NCI-H82 treated with DMSO at 0.1 percent for 48 hours (cell line): Measurements from ENCODE around the gene SLC25A11.
"Not testable (repeated sequence)": the region's sequence is repeated elsewhere in the genome, so short reads cannot be mapped to it uniquely, and the experiment has no call there.

Experiments
- DNase-seq: peaks from one replicate; lab custom pipeline; 2025; ENCODE audit not compliant: unreplicated experiment; lab: John Stamatoyannopoulos, UW

The SLC25A11 gene

DNA sequence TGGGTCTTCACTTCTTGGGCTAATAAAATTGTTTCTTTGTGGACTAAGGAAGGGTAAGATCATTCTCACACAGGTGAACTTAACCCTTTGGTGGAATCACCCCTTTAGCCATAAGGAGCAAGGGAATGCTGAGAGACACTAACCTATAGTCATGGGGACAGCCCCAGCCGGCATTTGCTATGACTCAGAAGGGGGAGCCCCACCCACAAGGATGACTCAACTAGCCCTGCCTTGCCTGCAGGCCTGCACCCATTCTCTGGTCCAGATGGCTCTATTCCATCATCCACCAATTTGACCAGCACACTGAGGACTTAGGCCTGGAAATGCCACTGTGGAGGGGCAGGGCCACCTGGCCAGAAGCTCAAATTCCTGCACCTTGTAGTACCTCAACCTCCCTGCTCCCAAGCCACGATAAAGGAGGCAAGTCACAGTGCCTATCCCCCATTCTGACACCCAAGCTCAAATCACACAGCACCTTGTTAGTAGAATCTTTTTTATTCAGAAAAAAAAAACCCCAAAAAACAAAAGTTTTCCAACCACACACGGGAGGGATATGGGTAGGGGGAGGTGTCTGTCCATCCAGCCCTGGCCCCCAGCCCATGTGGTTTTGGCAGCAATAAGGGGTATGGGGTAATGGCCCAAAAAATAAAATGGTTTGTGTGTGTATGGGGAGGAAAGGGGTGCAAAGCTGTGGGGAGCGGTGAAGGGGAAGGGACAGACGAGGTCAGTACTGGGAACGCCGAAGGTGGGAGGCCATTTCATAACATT lies 5.5 kb upstream of the SLC25A11 start:
- DNase-seq = no peak

DNA sequence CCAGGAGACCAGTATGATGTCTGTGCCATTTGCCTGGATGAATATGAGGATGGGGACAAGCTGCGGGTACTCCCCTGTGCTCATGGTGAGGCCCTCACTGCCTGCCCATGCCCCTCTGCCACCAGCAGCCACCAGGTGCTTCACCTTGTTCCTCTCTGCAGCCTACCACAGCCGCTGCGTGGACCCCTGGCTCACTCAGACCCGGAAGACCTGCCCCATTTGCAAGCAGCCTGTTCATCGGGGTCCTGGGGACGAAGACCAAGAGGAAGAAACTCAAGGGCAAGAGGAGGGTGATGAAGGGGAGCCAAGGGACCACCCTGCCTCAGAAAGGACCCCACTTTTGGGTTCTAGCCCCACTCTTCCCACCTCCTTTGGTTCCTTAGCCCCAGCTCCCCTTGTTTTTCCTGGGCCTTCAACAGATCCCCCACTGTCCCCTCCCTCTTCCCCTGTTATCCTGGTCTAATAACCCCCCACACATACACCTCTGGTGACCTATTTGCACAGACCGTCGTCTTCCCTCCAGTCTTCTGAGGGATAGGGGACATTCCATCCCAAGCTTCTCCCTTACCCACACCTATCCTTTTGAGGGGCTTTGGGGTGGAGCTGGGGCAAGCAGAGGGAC lies 4.8 kb upstream of the SLC25A11 start:
- no peak for DNase-seq

DNA sequence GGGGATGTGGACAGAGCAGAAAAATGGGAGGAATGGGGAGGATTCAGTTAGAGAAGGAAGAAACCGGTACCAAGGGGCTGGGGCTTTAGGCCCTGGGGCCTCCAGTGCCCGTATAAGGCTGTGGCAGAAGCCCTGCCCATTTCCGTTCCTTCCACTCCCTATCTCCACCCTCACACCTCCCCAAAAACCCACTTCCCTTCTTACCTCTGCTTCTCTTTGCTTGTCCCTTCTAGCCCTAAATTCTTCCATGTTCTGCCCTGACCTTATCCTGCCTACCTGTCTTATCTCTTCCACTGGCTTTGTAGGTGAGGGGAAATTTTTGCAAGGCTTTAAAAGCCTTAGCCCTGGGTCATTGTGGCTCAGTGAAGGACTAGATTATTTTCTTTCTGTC lies 4.3 kb upstream of the SLC25A11 start:
- DNase-seq = no peak

DNA sequence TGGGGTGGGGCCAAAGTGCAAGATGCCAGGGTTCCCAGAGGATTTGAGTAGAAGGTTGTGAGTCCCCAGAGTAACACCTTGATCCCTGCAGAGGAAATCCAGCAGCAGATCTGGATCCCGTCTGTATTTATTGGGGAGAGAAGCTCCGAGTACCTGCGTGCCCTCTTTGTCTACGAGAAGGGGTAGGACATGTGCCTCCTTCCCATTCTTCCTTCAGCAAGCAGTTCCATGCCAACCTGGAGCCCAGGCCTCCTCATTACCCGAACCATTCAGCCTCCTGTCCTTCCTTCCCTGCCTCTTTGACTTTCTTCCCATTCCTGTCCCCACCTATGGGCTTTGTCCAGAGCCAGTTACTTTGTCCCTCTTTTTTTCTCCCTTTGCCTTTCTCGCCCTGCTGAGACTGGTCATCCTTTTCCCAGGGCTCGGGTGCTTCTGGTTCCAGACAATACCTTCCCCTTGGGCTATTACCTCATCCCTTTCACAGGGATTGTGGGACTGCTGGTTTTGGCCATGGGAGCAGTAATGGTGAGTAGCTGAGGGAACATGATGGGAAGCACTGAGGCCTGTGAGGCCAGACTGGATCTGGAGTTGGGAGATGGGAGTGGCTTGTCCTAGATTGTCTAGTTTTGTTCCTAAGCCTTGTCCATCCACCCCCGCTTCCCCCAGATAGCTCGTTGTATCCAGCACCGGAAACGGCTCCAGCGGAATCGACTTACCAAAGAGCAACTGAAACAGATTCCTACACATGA lies 3.1 kb upstream of the SLC25A11 start:
- no peak for DNase-seq

DNA sequence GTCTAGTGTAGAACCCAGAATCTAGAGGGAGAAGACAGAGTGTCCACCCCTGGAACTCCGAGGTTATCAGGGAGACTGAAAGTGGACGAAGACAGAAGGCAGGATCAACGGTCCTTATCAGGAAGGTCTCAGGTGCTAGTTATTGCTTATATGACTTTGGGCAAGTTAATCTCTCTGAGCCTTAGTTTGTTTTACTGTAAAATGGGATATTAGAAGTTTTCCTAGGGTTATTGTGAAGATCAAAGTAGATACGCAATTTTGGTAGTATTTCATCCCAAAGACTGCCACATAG lies 1.4 kb upstream of the SLC25A11 start:
- DNase-seq = no peak

DNA sequence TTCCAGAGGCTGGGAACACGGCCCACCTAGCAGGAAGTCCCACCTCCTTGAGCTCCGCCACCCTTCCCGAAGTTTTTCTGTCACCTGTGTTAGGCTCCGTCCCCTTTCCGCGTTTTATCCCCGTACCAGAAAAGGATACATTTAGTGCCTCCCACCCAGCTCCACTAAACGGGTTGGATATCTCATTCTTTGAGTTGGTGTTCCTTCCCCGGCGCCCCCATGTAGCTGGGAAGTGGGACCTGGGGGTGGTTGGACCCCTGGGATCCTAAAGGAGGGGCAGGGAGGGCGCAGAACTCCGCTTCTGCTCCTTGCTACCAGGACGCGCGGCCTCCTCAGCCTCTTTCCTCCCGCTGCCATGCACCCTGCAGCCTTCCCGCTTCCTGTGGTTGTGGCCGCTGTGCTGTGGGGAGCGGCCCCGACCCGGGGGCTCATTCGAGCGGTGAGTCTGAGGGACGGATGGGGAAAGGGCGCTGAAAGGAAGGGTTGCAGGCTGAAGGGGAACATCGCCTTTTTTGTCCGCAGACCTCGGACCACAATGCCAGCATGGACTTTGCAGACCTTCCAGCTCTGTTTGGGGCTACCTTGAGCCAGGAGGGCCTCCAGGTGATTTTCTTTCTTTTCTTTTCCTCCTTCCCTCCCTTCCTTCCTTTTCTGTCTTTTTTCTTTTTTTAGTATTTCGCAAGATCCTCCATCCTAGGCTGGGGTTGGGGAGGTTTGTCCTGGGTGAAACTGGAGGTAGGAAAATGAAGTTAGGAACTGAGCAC lies 891 bp upstream of the SLC25A11 start:
- DNase-seq = no peak

DNA sequence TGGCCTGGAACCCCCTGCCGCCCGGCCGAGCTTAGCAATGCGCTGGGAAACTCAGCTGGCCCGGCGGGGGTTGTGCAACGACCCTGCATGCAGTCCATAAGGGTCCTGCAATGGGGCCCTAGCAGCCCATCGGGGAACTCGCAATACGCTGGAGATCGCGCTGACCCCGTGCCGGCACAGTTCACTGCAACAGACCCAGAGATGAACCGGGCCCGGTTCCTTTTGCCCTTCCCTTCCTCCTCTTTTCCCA lies 375 bp downstream of the SLC25A11 start:
- DNase-seq = no peak

DNA sequence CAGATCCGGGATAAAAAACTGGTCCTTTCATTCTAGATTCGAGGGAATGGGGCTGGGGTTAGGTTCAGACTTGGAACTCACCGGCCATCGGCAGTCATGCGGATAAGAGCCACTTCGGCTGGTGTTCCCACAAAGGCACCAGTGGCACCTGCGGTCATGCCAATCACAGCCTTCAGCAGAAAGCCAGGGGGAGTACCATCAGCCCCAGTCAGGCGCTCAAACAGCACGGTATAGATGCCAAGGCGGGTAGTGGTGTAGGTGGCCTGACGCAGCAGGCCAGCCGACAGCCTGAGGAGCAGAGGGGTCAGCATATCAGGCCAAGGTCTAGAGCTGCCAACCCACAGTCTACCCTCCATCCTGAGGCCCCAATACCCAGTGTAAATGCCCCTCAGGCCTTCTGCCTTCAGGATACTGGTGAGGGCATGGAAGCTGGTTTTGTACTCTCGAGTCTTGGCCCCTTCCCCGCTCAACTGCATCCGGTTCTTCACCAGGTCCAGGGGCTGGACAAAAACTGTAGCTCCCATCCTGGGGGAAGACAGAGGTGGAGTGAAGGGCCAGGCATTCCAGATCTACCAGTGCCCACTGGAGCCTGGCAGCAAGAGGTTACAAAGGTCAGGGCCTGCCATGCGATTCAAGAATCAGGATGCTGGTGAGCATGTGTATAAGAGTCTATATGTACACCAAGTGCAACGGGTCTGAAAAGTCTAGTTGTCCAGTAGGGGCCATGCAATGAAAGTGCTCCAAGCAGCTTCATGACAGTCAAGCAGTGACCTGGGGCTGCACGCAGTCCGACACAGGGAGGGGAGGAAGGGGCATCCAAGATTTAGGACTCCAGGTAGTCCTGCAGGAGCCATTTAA lies 929 bp downstream of the SLC25A11 start:
- DNase-seq = no peak

DNA sequence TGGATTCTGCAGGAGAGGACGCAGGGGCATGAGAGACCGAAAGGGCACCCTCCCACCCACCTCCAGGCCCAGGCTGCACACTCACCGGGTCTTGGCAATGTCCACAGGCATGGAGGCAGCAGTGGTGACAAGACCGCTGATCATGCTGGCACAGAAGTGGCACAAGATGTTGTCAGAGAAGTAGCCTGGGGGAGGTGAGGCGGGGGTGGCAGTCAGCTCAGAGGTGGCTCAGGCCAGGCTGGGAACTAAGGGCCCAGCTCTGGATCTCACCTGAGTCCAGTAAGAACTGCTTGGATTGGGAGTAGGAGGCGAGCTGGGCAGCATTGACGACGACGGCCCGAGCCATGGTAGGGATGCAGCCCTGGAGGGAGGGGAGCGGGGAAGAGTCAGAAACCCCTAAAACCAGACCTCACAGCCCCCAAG lies 1.8 kb downstream of the SLC25A11 start:
- no peak for DNase-seq

DNA sequence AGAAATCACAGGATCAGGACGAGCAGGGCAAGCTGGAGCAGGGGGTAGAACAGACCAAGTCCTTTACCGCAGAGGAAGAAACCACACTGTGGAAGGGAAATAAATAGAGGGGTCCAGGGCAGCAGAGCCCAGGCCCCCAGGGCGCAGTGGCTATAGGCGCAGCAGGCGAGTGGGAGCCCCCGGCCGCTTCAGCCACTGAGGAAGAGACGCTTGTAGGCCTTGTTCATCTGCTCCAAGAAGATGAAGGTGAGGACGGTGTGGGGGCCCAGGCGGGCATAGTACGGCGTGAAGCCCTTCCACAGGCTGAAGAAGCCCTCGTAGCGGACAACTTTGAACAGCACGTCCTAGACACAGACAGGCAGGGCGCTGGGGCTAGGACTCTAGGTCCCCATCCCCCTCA lies 2.3 kb downstream of the SLC25A11 start:
- no peak for DNase-seq

DNA sequence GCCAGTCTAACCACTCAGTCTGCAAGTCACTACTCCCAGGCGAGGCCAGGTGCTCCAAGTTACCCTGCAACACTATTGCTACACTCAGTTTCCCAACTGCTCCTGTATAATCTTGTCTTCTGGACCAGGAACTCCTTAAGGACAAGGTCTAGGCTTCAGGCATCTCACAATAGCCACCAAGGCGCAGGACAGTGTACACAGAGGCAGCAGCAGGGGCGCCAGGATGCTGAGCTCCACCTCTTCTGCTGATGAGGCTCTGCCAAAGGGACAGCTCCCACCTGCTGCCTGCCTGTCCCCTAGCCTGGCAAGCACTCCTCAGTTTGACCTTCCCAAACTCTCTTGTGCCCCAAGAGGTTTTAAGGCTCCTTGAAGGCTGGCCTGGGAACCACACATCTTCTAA lies 3.4 kb downstream of the SLC25A11 start:
- DNase-seq = no peak

DNA sequence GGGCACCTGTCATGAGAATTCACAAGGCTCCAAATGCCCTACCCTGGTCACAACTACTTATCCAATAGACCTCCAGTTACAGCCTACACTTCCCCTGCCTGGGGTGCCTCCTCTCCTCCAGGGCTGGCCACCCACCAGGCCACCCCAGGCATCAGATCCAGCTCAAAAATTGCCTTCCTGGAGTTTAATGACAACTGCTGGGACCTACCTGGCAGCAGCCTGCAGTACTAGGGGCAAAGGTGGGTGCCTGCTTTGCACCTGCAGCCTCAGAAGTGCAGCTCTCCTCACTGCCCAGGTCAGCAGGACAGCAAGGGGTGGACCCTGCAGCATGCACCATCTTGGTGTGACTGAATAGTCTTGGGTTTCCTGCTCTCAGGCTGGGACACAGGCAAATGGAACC lies 4.2 kb downstream of the SLC25A11 start:
- DNase-seq = no peak

DNA sequence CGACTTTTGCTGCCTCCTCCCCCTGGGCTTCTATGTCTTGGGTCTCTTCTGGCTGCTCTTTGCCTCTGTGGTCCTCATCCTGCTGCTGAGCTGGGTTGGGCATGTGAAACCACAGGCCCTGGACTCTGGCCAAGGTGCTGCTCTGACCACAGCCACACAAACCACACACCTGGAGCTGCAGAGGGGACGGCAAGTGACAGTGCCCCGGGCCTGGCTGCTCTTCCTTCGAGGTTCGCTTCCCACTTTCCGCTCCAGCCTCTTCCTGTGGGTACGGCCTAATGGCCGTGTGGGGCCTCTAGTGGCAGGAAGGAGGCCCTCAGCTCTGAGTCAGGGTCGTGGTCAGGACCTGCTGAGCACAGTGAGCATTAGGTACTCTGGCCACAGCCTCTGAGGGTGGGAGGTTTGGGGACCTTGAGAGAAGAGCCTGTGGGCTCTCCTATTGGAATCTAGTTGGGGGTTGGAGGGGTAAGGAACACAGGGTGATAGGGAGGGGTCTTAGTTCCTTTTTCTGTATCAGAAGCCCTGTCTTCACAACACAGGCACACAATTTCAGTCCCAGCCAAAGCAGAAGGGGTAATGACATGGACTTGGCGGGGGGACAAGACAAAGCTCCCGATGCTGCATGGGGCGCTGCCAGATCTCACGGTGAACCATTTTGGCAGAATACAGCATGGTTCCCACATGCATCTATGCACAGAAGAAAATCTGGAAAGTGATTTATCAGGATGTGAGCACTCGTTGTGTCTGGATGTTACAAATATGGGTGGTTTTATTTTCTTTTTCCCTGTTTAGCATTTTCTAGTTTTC lies 5.5 kb downstream of the SLC25A11 start:
- DNase-seq = no peak

DNA sequence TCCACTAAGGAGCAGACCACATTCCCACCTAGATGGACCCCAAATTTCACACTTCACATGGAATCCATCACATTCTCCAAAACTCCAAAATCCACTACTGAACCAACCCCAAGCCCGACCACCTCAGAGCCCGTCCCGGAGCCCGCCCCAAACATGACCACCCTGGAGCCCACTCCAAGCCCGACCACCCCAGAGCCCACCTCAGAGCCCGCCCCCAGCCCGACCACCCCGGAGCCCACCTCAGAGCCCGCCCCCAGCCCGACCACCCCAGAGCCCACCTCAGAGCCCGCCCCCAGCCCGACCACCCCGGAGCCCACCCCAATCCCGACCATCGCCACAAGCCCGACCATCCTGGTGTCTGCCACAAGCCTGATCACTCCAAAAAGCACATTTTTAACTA lies 6.2 kb downstream of the SLC25A11 start:
- DNase-seq = no peak

DNA sequence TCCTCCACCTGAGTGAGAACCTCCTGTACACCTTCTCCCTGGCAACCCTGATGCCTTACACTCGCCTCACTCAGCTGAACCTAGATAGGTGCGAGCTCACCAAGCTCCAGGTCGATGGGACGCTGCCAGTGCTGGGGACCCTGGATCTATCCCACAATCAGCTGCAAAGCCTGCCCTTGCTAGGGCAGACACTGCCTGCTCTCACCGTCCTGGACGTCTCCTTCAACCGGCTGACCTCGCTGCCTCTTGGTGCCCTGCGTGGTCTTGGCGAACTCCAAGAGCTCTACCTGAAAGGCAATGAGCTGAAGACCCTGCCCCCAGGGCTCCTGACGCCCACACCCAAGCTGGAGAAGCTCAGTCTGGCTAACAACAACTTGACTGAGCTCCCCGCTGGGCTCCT lies 7.1 kb downstream of the SLC25A11 start:
- no peak for DNase-seq

DNA sequence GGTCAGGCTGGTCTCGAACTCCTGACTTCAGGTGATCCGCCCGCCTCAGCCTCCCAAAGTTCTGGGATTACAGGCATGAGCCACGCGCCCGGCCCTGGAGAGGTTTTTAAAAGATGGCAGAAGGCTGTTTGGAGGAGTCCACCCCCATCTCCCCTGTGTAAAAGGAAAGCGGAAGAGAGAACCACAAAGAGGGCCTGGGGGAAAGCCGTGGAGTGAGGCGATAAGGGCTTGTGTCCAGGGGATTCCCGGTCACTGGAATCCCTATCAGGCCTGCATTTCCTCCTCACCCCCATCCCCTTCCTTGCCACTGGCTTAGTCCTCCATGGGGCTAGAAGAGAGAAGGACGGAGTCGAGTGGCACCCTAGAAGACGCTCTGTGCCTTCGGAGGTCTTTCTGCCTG lies 7.9 kb downstream of the SLC25A11 start, which contains the start of gene GP1BA:
TSS of gene GP1BA (plus strand) at position 315 of the 400 bp plus-strand sequence. CDS start 328 bp downstream, outside the sequence.
- no peak for DNase-seq

DNA sequence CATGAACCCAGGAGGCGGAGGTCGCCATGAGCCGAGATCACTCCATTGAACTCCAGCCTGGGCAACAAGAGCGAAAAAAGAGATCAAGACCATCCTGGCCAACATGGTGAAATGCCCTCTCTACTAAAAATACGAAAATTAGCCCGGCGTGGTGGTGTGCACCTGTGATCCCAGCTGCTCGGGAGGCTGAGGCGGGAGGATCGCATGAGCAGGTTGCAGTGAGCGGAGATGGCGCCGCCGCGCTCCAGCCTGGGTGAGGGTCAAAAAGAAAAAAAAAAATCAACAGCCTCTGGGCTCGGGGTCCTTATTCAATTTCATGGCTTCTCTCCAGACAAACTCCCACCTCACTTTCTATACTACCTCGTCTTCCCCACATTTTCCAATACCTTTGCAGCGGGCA lies 11.0 kb downstream of the SLC25A11 start:
- DNase-seq = no peak

DNA sequence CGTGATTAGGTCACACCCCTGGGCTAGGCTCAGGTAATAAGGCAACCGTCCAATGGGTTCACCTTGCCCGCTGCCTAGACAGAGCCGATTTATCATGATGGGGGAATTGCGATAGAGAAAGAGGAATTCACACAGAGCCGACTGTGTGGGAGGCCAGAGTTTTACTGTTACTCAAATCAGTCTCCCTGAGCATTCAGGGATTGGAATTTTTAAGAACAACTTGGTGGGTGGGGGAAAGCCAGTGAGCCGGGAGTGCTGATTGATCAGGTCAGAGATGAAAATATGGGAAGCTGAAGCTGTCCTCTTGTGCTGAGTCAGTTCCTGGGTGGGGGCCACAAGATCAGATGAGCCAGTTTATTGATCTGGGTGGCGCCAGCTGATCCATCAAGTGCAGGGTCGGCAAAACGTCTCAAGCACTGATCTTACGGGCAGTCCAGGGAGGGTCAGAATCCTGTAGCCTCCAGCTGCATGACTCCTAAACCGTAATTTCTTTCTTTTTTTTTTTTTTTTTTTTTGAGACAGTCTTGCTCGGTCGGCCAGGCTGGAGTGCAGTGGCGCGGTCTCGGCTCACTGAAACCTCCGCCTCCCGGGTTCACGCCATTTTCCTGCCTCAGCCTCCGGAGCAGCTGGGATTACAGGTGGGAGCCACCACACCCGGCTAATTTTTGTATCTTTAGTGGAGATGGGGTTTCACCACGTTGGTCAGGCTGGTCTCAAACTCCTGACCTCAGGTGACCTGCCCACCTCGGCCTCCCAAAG lies 13.1 kb downstream of the SLC25A11 start:
- not testable (repeated sequence) for DNase-seq

DNA sequence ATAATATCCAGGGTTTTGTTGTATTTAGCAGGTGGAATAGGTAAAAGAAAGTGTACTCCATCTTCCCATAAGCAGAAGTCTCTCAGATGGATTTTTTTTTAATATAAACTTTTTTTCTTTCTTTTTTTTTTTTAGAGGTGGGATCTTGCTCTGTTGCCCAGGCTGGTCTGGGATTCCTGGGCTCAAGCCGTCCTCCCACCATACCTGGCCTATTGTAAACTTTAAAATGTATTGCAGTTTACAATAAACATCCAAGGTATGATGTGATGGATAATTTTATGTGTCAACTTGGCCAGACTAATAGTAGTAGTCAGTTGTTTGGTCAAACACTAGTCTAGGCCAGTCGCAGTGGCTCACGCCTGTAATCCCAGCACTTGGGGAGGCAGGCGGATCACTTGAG lies 18.5 kb downstream of the SLC25A11 start:
- DNase-seq = no peak
